IMR-90 (cell line): ENCODE data around the gene INPP5D. TPM values are rescaled to one million over a fixed set of nuclear protein-coding genes. Genes with fewer than 3 reads are reported as not detected.

Source experiments
- ATAC-seq: fragments of 200-7000 bp; cut with Tn5 transposase; 2 replicates; pipeline ENCODE4 v1.9.1; 2020; ENCODE audit warnings: low read depth, mild to moderate bottlenecking, moderate library complexity
- BruUV-seq: library from RNA; stranded (reverse); fragments of 400-500 nt; replicated peaks from 2 replicates; lab custom pipeline; 2021; lab: Mats Ljungman, UMichigan
- CTCF ChIA-PET: fragments of 300-600 bp; formaldehyde crosslinking; extraction: SDS; loops from one replicate; lab custom pipeline; 2021; ENCODE audit warnings: antibody characterized with exemption; lab: Yijun Ruan, JAX
- POLR2A ChIA-PET: fragments of 300-600 bp; sonication (Branson Sonifier 250); formaldehyde crosslinking; loops from one replicate; lab custom pipeline; 2022; ENCODE audit warnings: antibody characterized with exemption; ENCODE audit not compliant: unreplicated experiment; lab: Charles Lee
- DNase-seq: peaks from one replicate; pipeline ENCODE4 v3.0.0; 2013
- H2AFZ ChIP-seq: replicated peaks from 2 replicates; pipeline ENCODE3; 2013; ENCODE audit warnings: low read length, mild to moderate bottlenecking; ENCODE audit not compliant: poor library complexity
- H2AK5ac ChIP-seq: 2 replicates; pipeline ENCODE4 v1.6.1; 2013; ENCODE audit warnings: low read depth, low read length, inconsistent platforms
- H2AK9ac ChIP-seq: replicated peaks from 2 replicates; pipeline ENCODE3; 2013; ENCODE audit warnings: mild to moderate bottlenecking, low read depth, low read length, moderate library complexity; ENCODE audit not compliant: poor library complexity
- H2BK120ac ChIP-seq: 2 replicates; pipeline ENCODE4 v1.6.1; 2013; ENCODE audit warnings: low read depth, low read length, inconsistent platforms
- H2BK15ac ChIP-seq: 3 replicates; pipeline ENCODE4 v1.6.1; 2013; ENCODE audit warnings: low read depth, low read length, inconsistent platforms
- H2BK20ac ChIP-seq: 2 replicates; pipeline ENCODE4 v1.6.1; 2013; ENCODE audit warnings: low read depth, mild to moderate bottlenecking, inconsistent platforms, low read length, moderate library complexity
- H2BK5ac ChIP-seq: 2 replicates; pipeline ENCODE4 v1.6.1; 2013; ENCODE audit warnings: mild to moderate bottlenecking, low read depth, low read length, inconsistent platforms; ENCODE audit not compliant: poor library complexity, severe bottlenecking
- H3K14ac ChIP-seq: replicated peaks from 2 replicates; pipeline ENCODE4 v1.6.1; 2013; ENCODE audit warnings: low read depth, low read length, inconsistent platforms
- H3K18ac ChIP-seq: 2 replicates; pipeline ENCODE4 v1.6.1; 2013; ENCODE audit warnings: low read depth, low read length, control low read depth
- H3K23ac ChIP-seq: 2 replicates; pipeline ENCODE4 v1.6.1; 2013; ENCODE audit warnings: low read depth, low read length, inconsistent platforms
- H3K27ac ChIP-seq: 2 replicates; pipeline ENCODE4 v1.5.1; 2013; ENCODE audit warnings: mild to moderate bottlenecking, control low read depth, low read length; ENCODE audit not compliant: insufficient read depth
- H3K27me3 ChIP-seq: 2 replicates; pipeline ENCODE4 v1.6.1; 2013; ENCODE audit warnings: low read length; ENCODE audit not compliant: control insufficient read depth, insufficient read depth
- H3K36me3 ChIP-seq: 2 replicates; pipeline ENCODE4 v1.6.1; 2013; ENCODE audit warnings: low read length, mixed read lengths; ENCODE audit not compliant: control insufficient read depth, insufficient read depth
- H3K4ac ChIP-seq: 2 replicates; pipeline ENCODE4 v1.6.1; 2013; ENCODE audit warnings: low read depth, low read length, inconsistent platforms
- H3K4me1 ChIP-seq: 2 replicates; pipeline ENCODE4 v1.6.1; 2013; ENCODE audit warnings: low read length, mixed read lengths; ENCODE audit not compliant: control insufficient read depth, insufficient read depth
- H3K4me2 ChIP-seq: 2 replicates; pipeline ENCODE4 v1.6.1; 2013; ENCODE audit warnings: low read depth, mild to moderate bottlenecking, control low read depth, low read length, moderate library complexity
- H3K4me3 ChIP-seq: 2 replicates; pipeline ENCODE4 v1.5.1; 2013; ENCODE audit warnings: low read depth, mild to moderate bottlenecking, control low read depth, low read length, moderate library complexity; ENCODE audit not compliant: insufficient read depth
- H3K56ac ChIP-seq: 2 replicates; pipeline ENCODE4 v1.6.1; 2013; ENCODE audit warnings: low read length, inconsistent platforms; ENCODE audit not compliant: insufficient read depth; ENCODE audit errors: extremely low read depth
- H3K79me1 ChIP-seq, 2 experiments: 2 replicates each; pipeline ENCODE4 v1.6.1; 2013; ENCODE audit warnings: low read length in 2 of 2, inconsistent platforms in 1 of 2, low read depth in 1 of 2
- H3K9ac ChIP-seq: 2 replicates; pipeline ENCODE4 v1.6.1; 2013; ENCODE audit warnings: low read depth, low read length, control low read depth
- H3K9me1 ChIP-seq: 2 replicates; pipeline ENCODE4 v1.6.1; 2013; ENCODE audit warnings: low read length, inconsistent platforms; ENCODE audit not compliant: insufficient read depth
- H3K9me3 ChIP-seq: 2 replicates; pipeline ENCODE4 v1.6.1; 2013; ENCODE audit warnings: low read length; ENCODE audit not compliant: control insufficient read depth, insufficient read depth
- H4K20me1 ChIP-seq: 2 replicates; pipeline ENCODE4 v1.6.1; 2013; ENCODE audit warnings: low read length, inconsistent platforms; ENCODE audit not compliant: insufficient read depth
- H4K5ac ChIP-seq: 2 replicates; pipeline ENCODE4 v1.6.1; 2013; ENCODE audit warnings: mild to moderate bottlenecking, low read depth, low read length, control low read depth
- H4K8ac ChIP-seq, 2 experiments: 2 replicates each; pipeline ENCODE4 v1.6.1; 2013; ENCODE audit warnings: low read depth in 2 of 2, low read length in 2 of 2, control low read depth in 1 of 2, inconsistent platforms in 1 of 2
- H4K91ac ChIP-seq: 2 replicates; pipeline ENCODE4 v1.6.1; 2013; ENCODE audit warnings: low read depth, low read length, inconsistent platforms; ENCODE audit not compliant: insufficient read depth
- BHLHE40 ChIP-seq: fragments of 150-350 bp; IDR thresholded peaks from 2 replicates; pipeline ENCODE4 v1.6.1; 2016; ENCODE audit warnings: mild to moderate bottlenecking, low read depth, low read length
- CEBPB ChIP-seq: IDR thresholded peaks from 2 replicates; pipeline ENCODE4 v1.6.1; 2012; ENCODE audit warnings: low read depth, low read length, improper control_type of control experiment
- CHD1 ChIP-seq: IDR thresholded peaks from 2 replicates; pipeline ENCODE4 v1.6.1; 2012; ENCODE audit warnings: low read depth, low read length, improper control_type of control experiment
- FOS ChIP-seq: fragments of 150-350 bp; IDR thresholded peaks from 2 replicates; pipeline ENCODE4 v1.6.1; 2016; ENCODE audit warnings: low read depth, low read length
- MAFK ChIP-seq: IDR thresholded peaks from 2 replicates; pipeline ENCODE4 v1.6.1; 2012; ENCODE audit warnings: low read depth, low read length, improper control_type of control experiment
- MAZ ChIP-seq: IDR thresholded peaks from 2 replicates; pipeline ENCODE4 v1.6.1; 2012; ENCODE audit warnings: low read depth, mild to moderate bottlenecking, low read length, improper control_type of control experiment, moderate library complexity, borderline replicate concordance
- NFE2L2 ChIP-seq: fragments of 150-350 bp; IDR thresholded peaks from 2 replicates; pipeline ENCODE4 v1.6.1; 2016; ENCODE audit warnings: low read depth, mild to moderate bottlenecking, low read length
- RAD21 ChIP-seq: IDR thresholded peaks from 2 replicates; pipeline ENCODE4 v1.6.1; 2012; ENCODE audit warnings: low read length, improper control_type of control experiment
- RCOR1 ChIP-seq: IDR thresholded peaks from 2 replicates; pipeline ENCODE4 v1.6.1; 2012; ENCODE audit warnings: mild to moderate bottlenecking, low read length, improper control_type of control experiment; ENCODE audit not compliant: insufficient replicate concordance
- RFX5 ChIP-seq: IDR thresholded peaks from 2 replicates; pipeline ENCODE4 v1.8.0; 2012; ENCODE audit warnings: low read depth, mild to moderate bottlenecking, low read length, moderate library complexity
- WGBS, 2 experiments: methylation state at CpG; one replicate each; pipeline versions ENCODE4 v1.1.5 to v1.1.7; 2013; ENCODE audit warnings: missing lambda C conversion rate in 2 of 2; ENCODE audit not compliant: insufficient read length in 1 of 2; ENCODE audit errors: extremely low coverage in 2 of 2; 5-methylcytosine and 5-hydroxymethylcytosine counted together
- dilution Hi-C: fragments of 300-500 bp; cut with HindIII; formaldehyde crosslinking; loops from one replicate; pipeline ENCODE4 v1.14.3; 2018; ENCODE audit warnings: low sequenced_read_pairs; ENCODE audit not compliant: unreplicated experiment
- in situ Hi-C: fragments of 300-500 bp; cut with MboI; formaldehyde crosslinking; loops from 3 replicates; pipeline ENCODE4 v1.14.3; 2019; ENCODE audit warnings: low sequenced_read_pairs, inconsistent platforms, mixed read lengths
- intact Hi-C: fragments of 100-400 bp; cut with micrococcal nuclease; formaldehyde crosslinking; loops from 2 replicates; pipeline ENCODE4 v1.10.0; 2022
- polyA plus RNA-seq, 3 experiments: library from polyadenylated mRNA; depleted of rRNA; stranded (reverse); fragments of >200 nt; gene quantifications; 2 replicates each; pipeline ENCODE4 v1.2.3, GENCODE V29; 2012; ENCODE audit warnings: low replicate concordance in 1 of 3
- total RNA-seq: library from RNA; depleted of rRNA; stranded (reverse); fragments of >200 nt; gene quantifications from 2 replicates; pipeline ENCODE4 v1.2.3, GENCODE V29; 2012
- TF ChIP-seq, protein P1 (sequence below): fragments of 150-350 bp; IDR thresholded peaks from 2 replicates; pipeline ENCODE4 v1.6.1; 2017; ENCODE audit warnings: mild to moderate bottlenecking, antibody characterized with exemption, low read length, low read depth

The INPP5D gene
- total and polyA plus RNA-seq, 2 of the 4 experiments (the other 2 are of a cell fraction): 0.18 to 0.29 TPM

GRCh38 chr2:233090879-233091278, 30.7 kb downstream of the INPP5D start:
- Histone ChIP-seq H2BK5ac (no peak overlapping the region), H3K9me1 (no peaks in the 10 kb centered on the region), H2AK5ac (no peak overlapping the region), H3K9ac (no peak overlapping the region), H4K91ac (no peak overlapping the region), H4K20me1 (no peaks in the 10 kb centered on the region), H3K4me1 (no peaks in the 10 kb centered on the region), H3K36me3 (no peaks in the 10 kb centered on the region), H2BK120ac (no peak overlapping the region), H3K27me3 (peaks cover 13% of the 10 kb centered on the region), H3K79me1 (no peaks in the 10 kb centered on the region), H3K27ac (no peak overlapping the region), H3K4me3 (no peak overlapping the region), H3K4ac (no peak overlapping the region), H3K14ac (no peak overlapping the region), H2BK20ac (no peak overlapping the region), H3K4me2 (no peak overlapping the region), H4K5ac (no peak overlapping the region), H4K8ac (no peak overlapping the region), H3K9me3 (no peaks in the 10 kb centered on the region), H2AFZ (no peak overlapping the region), H3K18ac (no peak overlapping the region), H3K56ac (no peak overlapping the region), H2AK9ac (no peak overlapping the region), H2BK15ac (no peak overlapping the region), H3K23ac (no peak overlapping the region)
- dilution Hi-C loops: no loop called here
- ATAC-seq (no peak), DNase-seq (no peak)
- CTCF ChIA-PET: no interaction called here
- in situ Hi-C loops: no loop called here
- no TSS peak for BruUV-seq
- POLR2A ChIA-PET: no interaction called here
- TF ChIP-seq BHLHE40 (no peak), CEBPB (no peak), FOS (no peak), RAD21 (no peak), MAFK (no peak), CHD1 (no peak), MAZ (no peak), RFX5 (no peak), RCOR1 (no peak), NFE2L2 (no peak)
- TF ChIP-seq, protein P1, sequence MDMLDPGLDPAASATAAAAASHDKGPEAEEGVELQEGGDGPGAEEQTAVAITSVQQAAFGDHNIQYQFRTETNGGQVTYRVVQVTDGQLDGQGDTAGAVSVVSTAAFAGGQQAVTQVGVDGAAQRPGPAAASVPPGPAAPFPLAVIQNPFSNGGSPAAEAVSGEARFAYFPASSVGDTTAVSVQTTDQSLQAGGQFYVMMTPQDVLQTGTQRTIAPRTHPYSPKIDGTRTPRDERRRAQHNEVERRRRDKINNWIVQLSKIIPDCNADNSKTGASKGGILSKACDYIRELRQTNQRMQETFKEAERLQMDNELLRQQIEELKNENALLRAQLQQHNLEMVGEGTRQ: no peak
- intact Hi-C loops: no loop called here
- 71% methylated on average over 1 of the region's 6 CpGs; no CpG with 5 or more reads in 1 of the 2 experiments for WGBS, 2 experiments
